ENCODE results near the gene AGRN. TPM values are rescaled to one million over a fixed set of nuclear protein-coding genes. Genes with fewer than 3 reads are reported as not detected.

The AGRN gene
- total RNA-seq, 1 donor from 2014 or later, result 479 TPM

DNA sequence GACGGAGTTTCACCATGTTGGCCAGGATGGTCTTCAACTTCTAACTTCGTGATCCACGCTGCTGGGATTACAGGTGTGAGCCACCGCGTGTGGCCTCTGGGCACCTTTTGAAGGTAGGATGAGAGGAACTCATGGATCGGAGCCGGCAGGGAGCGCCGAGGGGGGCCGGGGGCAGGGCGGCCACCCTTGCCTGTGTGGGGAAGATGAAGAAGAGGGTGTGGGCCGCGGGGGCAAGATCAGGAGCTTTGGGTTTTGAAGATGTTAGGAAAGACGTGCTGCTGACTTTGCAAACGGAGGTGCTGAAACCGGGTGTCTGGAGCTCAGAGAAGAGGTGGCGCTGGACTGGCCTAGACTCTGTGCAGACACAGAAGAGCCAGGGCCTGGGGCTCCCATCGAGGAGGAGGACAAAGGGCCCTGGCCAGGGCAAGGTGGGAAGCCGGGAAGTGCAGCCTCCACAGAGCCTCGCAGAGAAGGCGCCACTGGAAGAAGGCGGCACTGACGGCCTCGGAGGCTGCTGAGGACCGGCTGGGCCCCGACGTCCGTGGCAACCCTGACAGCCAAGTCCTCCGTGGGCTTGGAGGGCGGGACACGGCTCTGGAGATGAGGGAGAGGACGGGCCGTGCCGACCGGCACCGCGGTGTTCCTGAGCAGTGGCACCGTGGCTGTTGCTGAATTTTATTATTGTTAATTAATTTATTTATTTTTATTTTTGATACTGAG is 40.5 kb downstream of the AGRN start:
- Histone ChIP-seq H3K4me3 (ENCODE audit: low read depth, low read length) (peak overlapping the region; percentile 16), H3K36me3 (ENCODE audit: control insufficient read depth, insufficient read depth, low read length) (no peaks in the 10 kb centered on the region), H3K27me3 (ENCODE audit: control insufficient read depth, insufficient read depth, low read length) (peaks cover 2% of the 10 kb centered on the region)
- no peak for DNase-seq (ENCODE audit: low read depth)
- TF ChIP-seq, protein P1, sequence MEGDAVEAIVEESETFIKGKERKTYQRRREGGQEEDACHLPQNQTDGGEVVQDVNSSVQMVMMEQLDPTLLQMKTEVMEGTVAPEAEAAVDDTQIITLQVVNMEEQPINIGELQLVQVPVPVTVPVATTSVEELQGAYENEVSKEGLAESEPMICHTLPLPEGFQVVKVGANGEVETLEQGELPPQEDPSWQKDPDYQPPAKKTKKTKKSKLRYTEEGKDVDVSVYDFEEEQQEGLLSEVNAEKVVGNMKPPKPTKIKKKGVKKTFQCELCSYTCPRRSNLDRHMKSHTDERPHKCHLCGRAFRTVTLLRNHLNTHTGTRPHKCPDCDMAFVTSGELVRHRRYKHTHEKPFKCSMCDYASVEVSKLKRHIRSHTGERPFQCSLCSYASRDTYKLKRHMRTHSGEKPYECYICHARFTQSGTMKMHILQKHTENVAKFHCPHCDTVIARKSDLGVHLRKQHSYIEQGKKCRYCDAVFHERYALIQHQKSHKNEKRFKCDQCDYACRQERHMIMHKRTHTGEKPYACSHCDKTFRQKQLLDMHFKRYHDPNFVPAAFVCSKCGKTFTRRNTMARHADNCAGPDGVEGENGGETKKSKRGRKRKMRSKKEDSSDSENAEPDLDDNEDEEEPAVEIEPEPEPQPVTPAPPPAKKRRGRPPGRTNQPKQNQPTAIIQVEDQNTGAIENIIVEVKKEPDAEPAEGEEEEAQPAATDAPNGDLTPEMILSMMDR (IDR thresholded peaks at IDR 0.05; ENCODE audit: insufficient read depth, low read length, poor library complexity, severe bottlenecking), result no peak

DNA sequence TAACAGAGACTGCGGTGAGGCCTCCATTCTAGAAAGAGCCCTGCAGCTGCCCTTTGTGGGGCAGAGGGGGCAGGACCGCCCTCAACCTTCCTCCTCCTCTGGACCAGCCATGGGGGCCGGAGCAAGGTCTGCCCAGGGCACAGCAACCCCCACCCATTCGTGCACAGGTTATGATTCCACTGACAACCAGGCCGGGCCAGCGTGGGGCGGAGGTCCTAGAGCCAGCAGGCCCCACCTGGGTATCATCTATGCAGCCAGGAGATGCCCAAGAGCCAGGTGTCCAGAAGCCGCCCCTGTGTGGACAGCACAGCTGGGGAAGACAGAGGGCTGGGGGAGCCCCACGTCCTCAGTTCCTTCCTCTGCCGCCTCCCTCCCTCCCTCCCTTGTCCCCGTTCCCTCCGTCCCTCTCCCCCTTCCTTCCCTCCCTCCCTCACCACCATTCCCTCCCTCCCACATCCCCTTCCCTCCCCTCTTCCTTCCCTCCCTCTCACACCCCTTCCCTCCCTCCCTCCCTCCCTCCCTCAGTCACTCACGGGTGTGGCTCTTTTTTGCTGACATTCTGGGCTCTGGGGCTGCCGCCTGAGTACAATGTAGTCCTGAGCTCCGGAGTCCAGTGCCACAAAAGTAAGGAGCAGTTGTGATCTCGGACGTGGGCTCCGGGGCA is 41.9 kb downstream of the AGRN start:
- Histone ChIP-seq H3K36me3 (ENCODE audit: control insufficient read depth, insufficient read depth, low read length) (no peaks in the 10 kb centered on the region), H3K27me3 (ENCODE audit: control insufficient read depth, insufficient read depth, low read length) (peaks cover 2% of the 10 kb centered on the region), H3K4me3 (ENCODE audit: low read depth, low read length) (no peak overlapping the region)
- DNase-seq (ENCODE audit: low read depth), result no peak
- TF ChIP-seq, protein P1 (IDR thresholded peaks at IDR 0.05; ENCODE audit: insufficient read depth, low read length, poor library complexity, severe bottlenecking), result no peak

DNA sequence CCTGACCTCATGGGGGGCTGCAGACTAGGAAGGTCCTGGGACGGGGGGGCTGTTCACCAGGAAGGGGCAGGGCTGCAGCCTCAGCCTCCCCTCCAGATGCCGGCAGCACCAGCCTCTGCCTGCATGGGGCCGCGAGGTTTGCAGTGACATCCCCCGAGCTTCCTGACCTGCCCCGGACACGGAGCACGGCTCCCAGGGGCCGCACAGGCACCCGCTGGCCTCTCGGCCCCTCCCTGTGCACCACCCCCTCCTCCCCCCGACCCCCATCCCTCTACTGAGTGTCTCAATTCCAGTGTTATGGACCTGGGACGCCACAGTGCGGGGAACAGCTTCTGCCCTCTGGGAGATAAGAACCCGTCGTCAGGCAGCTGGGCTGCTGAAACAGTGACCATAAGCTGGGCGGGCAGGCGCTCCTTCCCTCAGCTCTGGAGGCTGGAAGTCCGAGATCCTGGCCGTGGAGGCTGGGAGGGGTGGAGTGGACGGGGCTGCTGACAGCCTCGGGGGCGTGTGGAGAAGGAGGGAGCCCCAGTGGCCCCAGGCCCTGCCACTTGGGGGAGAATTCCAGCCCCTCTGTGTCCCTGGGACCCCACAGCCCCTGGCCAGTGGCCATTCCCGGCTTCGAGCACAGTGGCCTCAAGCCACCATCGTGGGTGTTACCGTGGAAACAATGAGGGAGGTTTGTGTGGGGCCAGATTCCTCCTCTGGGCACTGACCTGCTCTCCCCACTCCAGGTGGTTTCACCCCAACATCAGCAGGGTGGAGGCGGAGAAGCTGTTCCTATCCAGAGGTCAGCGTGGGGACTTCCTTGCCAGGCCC is 42.6 kb downstream of the AGRN start:
- TF ChIP-seq, protein P1 (IDR thresholded peaks at IDR 0.05; ENCODE audit: insufficient read depth, low read length, poor library complexity, severe bottlenecking), result no peak
- Histone ChIP-seq H3K36me3 (ENCODE audit: control insufficient read depth, insufficient read depth, low read length) (no peaks in the 10 kb centered on the region), H3K27me3 (ENCODE audit: control insufficient read depth, insufficient read depth, low read length) (peaks cover 2% of the 10 kb centered on the region), H3K4me3 (ENCODE audit: low read depth, low read length) (no peak overlapping the region)
- DNase-seq (ENCODE audit: low read depth), result no peak

DNA sequence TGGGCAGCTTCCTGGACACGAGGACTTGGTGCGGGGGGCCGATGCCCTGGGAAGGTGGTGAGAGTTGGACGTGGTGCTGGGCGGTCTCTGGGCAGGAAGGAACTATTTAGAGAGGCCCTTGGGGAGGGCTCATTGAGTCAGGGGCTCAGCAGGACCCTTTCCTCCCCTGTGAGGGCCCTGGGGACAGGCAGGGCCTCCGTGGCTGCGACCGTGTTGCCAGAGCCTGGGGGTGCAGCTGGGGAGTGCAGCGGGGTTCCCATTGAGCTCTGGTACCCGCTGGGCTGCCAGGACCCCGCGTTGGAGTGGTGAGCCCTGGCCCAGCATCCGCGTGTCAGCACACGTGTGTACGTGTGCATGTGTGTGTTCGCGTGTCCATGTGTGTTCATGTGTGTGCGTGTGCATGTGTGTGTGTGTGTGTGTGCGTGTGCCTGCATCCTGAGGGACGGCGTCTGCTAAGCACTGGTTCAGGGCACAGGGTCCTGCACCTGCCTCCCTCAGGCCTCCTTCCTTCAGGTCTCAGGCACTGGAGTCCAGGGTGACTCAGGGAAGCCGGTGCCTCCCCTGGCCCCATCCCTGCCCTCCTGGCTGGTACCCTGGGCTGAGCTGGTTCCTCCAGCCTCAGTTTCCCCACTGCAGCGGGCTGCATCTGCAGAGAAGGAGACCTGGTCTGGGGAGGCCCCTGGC is 43.5 kb downstream of the AGRN start:
- Histone ChIP-seq H3K27me3 (ENCODE audit: control insufficient read depth, insufficient read depth, low read length) (peaks cover 2% of the 10 kb centered on the region), H3K4me3 (ENCODE audit: low read depth, low read length) (no peak overlapping the region), H3K36me3 (ENCODE audit: control insufficient read depth, insufficient read depth, low read length) (no peaks in the 10 kb centered on the region)
- no peak for DNase-seq (ENCODE audit: low read depth)
- TF ChIP-seq, protein P1 (IDR thresholded peaks at IDR 0.05; ENCODE audit: insufficient read depth, low read length, poor library complexity, severe bottlenecking), result no peak

DNA sequence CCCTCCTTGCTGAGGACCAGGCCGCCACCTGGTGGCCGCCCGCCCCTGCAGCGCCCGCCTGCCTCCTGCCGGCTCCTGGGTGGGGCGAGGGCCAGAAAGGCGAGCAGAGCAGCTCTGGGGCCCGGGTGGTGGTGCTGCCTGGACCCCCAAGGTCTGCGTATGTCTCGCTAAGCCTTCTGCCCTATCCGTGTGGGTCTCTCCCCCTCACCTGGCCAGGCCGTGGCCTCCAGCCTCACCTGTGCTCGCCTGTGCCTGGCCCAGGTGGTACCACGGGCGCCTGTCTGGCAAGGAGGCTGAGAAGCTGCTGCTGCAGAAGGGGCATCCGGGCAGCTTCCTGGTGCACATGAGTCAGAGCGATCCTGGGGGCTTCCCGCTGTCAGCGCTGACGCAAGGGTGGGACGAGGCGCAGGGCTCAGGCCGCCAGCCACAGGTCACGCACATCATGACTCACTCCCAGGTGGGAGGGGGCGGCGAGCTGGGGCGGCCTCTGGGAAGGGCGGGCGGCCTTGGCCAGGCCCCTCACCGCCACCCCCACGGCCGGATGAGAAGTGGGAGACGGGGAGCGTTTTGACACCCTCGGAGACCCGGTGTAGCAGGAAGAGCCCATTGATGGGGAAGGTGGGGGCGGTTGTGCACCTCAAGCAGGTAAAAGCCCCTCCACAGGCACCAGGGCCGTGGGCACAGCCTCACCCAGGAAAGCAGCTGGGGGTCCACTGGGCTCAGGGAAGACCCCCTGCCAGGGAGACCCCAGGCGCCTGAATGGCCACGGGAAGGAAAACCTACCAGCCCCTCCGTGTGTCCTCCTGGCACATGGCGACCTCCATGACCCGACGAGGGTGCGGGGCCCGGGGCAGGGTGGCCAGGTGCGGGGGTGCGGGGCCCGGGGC is 44.3 kb downstream of the AGRN start:
- H3K27me3 ChIP-seq (ENCODE audit: control insufficient read depth, insufficient read depth, low read length), result peaks cover 2% of the 10 kb centered on the region
- TF ChIP-seq, protein P1 (IDR thresholded peaks at IDR 0.05; ENCODE audit: insufficient read depth, low read length, poor library complexity, severe bottlenecking), result peak; percentile 81
- no peaks in the 10 kb centered on the region for H3K36me3 ChIP-seq (ENCODE audit: control insufficient read depth, insufficient read depth, low read length)
- H3K4me3 ChIP-seq (ENCODE audit: low read depth, low read length), result peak overlapping the region; percentile 6
- DNase-seq (ENCODE audit: low read depth), result peak; percentile 85

Data from kidney epithelial cell (primary cell).